Measurements from ENCODE around the gene TULP3.

Gene TULP3

DNA sequence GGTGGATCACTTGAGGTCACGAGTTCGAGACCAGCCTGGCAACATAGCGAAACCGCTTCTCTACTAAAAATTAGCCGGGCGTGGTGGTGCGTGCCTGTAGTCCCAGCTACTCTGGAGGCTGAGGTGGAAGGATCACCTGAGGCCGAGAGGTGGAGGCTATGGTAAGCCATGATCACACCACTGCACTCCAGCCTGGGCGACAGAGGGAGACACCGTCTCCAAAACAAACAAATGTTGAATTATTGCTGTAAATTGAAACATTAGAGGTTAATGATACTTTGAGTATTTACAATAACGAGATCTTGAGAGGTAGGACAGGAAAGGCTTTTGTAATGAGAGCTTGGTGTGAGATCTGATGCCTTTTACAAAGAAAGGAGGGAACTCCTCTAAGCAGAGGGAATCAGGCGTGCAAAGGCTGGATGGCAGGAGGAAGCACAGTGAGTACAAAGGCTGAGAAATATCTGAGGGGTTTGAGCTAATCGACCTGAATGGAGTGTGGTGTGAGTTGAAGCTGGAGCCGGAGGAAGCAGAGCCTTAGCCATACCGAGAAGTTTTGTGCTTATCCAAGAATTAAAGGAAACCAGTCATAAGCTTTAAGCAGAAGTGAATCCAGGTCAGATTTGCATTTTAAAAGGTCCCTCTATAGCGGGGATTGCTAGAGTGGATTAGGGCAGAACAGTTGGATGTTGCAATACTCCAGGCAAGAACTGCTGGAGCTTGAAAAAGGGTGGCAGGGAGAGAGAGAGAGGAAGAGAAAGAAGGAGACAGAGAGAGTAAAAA, 12.5 kb upstream of the TULP3 start:
- TF ChIP-seq, protein P1, sequence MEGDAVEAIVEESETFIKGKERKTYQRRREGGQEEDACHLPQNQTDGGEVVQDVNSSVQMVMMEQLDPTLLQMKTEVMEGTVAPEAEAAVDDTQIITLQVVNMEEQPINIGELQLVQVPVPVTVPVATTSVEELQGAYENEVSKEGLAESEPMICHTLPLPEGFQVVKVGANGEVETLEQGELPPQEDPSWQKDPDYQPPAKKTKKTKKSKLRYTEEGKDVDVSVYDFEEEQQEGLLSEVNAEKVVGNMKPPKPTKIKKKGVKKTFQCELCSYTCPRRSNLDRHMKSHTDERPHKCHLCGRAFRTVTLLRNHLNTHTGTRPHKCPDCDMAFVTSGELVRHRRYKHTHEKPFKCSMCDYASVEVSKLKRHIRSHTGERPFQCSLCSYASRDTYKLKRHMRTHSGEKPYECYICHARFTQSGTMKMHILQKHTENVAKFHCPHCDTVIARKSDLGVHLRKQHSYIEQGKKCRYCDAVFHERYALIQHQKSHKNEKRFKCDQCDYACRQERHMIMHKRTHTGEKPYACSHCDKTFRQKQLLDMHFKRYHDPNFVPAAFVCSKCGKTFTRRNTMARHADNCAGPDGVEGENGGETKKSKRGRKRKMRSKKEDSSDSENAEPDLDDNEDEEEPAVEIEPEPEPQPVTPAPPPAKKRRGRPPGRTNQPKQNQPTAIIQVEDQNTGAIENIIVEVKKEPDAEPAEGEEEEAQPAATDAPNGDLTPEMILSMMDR (IDR thresholded peaks at IDR 0.05; ENCODE audit: low read depth, low read length) = no peak
- H3K4me3 ChIP-seq (ENCODE audit: low read depth, low read length) = peak overlapping the region; percentile 87

DNA sequence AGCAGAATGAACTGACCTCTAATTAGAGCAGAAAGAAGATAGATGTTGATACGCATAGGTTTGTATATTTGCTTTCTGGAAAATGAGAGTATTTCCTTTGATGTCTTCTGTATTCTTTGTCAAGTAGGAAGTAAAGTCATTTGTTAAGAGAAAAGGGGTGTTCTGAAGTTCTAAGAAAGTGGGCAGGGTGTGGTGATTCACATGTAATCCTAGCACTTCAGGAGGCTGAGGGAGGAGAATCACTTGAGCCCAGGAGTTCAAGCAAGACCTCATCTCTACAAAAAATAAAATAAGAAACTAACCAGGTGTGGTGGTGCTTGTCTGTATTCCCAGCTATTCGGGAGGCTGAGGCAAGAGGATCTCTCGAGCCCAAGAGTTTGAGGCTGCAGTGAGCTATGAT, 10.8 kb upstream of the TULP3 start:
- no peak overlapping the region for H3K4me3 ChIP-seq (ENCODE audit: low read depth, low read length)
- TF ChIP-seq, protein P1 (IDR thresholded peaks at IDR 0.05; ENCODE audit: low read depth, low read length) = no peak

DNA sequence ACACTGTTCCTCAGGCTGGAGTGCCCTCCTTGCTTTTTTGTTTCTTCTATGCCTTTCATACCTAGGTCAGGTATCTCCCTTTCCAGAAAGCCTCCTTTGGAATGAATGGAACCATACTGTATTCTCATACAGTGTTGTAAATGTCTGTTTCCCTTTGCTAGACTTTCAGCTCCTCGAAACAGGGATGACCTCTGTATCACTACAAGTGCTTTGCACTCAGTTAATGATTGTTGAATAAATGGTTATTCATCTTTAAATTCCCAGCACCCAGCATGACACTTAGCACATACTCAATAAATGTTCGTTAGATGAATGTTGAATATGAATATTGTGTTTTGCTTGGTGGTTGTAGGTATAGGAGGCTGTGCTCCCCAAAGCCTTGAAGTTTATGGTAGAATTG, 5.9 kb upstream of the TULP3 start:
- TF ChIP-seq, protein P1 (IDR thresholded peaks at IDR 0.05; ENCODE audit: low read depth, low read length) = no peak

DNA sequence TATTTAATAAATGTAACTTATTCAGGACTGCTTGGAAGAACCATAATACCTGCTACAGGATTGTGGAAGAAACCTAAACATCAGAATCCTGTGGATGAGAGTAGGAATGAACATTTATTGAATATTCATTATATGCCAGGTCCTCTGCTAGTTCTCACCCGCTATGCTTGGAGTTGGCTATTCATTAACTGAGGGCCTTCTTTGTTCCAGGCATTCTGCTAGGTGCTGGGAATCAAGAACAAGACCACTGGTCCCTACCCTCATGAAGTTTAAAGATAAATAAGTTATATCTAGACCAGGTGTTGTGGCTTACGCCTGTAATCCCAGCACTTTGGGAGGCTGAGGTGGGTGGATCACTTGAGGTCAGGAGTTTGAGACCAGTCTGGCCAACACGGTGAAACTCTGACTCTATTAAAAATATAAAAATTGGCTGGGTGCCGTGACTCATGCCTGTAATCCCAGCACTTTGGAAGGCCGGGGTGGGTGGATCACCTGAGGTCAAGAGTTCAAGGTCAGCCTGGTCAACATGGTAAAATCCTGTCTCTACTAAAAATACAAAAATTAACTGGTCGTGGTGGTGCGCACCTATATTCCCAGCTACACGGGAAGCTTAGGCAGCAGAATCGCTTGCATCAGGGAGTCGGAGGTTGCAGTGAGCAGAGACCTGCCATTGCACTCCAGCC, 3.8 kb upstream of the TULP3 start:
- H3K4me3 ChIP-seq (ENCODE audit: low read depth, low read length) = no peak overlapping the region
- TF ChIP-seq, protein P1 (IDR thresholded peaks at IDR 0.05; ENCODE audit: low read depth, low read length) = no peak

More for the DNA sequence above, 5.9 kb upstream of the TULP3 start:
- H3K4me3 ChIP-seq (ENCODE audit: low read depth, low read length) = no peak overlapping the region

DNA sequence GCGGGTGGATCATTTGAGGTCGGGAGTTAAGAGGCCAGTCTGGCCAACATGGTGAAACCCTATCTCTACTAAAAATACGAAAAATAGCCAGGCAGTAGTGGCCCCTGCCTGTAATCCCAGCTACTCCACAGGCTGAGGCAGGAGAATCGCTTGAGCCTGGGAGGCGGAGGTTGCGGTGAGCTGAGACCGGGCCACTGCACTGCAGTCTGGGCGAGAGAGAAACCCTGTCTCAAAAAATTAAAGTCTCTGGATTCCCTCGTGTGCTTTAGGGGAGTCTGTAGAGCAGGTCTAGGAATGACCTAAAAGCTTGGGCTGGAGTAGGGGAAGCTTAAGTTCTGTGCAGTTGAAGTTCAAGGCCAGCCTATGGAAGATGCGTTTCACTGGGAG, 697 bp upstream of the TULP3 start:
- TF ChIP-seq, protein P1 (IDR thresholded peaks at IDR 0.05; ENCODE audit: low read depth, low read length) = no peak
- H3K4me3 ChIP-seq (ENCODE audit: low read depth, low read length) = peak overlapping the region; percentile 93

DNA sequence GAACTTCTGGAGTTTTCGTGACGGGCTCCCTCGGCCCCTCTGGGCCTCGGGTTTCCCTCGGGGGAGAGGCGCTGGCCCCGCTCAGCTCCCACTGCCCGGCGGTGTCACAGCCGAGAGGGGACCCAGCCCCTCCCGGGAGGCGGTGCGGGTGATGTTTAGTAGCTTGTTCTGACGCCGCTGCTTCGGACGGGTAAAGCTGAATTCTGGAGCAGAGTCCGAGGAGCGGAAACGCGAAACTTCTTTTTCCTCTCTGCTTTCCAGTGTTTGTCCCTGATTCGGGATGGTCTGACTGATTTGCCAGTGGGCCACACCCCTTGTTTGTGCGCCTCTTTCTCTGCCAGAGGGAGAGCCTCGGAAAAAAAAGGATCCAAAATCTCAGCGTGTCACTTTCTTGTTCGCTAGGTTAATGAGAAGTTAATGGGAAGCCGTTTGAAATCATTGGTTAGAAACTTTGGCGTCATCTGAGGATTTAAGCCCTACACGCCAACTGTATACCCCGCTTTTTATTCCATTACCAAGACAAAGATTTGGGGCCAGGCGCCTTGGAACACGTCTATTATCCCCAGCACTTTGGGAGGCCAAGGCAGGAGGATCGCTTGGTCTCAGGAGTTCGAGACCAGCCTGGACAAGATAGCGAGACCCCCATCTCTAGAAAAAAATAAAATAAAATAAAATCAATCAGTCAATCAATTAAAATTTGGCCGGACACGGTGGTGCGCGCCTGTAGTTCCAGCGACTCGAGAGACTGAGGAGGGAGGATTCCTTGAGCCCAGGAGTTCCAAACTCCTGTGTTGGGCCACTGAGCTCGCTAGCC, 756 bp downstream of the TULP3 start:
- H3K4me3 ChIP-seq (ENCODE audit: low read depth, low read length) = peak overlapping the region; percentile 93
- TF ChIP-seq, protein P1 (IDR thresholded peaks at IDR 0.05; ENCODE audit: low read depth, low read length) = no peak
